ENCODE data around the gene GRIK1. TPM values are rescaled to one million over a fixed set of nuclear protein-coding genes. Genes with fewer than 3 reads are reported as not detected.

GRIK1 gene
- total RNA-seq, 1 donor from 2014 or later, result 0.39 TPM

GRCh38 chr21:29582855-29583254 is 356.9 kb downstream of the GRIK1 start:
- Mint-ChIP-seq H3K27me3 (ENCODE audit: unreplicated experiment) (no peaks in the 10 kb centered on the region), H3K9me3 (ENCODE audit: unreplicated experiment) (no peaks in the 10 kb centered on the region), H3K36me3 (ENCODE audit: unreplicated experiment) (no peaks in the 10 kb centered on the region), H3K4me1 (ENCODE audit: low read depth, unreplicated experiment) (peaks cover 17% of the 10 kb centered on the region), H3K4me3 (ENCODE audit: unreplicated experiment) (no peak overlapping the region), H3K27ac (ENCODE audit: unreplicated experiment) (no peak overlapping the region)
- no peak for DNase-seq
- TF ChIP-seq CTCF (IDR thresholded peaks at IDR 0.05; ENCODE audit: partially characterized antibody, unreplicated experiment), result no peak

DNA sequence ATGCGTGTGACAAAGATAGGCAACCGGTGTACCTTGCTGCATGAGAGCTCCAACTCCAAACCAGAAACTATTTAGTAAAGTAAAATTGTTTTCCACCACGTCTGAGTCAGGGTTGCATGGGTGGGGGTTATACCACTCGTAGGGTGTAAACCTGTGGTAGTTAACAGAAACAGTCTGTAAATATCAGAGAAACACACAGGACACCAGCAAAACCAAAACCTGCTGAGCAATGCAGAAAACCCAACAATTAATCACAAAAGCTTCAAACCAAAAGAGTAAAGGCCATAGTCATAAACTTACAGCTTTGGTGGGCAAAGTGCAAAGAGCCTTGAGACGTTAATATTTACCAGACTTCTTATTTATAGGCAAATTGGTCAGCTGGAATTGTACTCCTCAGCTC is 358.4 kb downstream of the GRIK1 start:
- TF ChIP-seq CTCF (IDR thresholded peaks at IDR 0.05; ENCODE audit: partially characterized antibody, unreplicated experiment), result no peak
- H3K27me3 Mint-ChIP-seq (ENCODE audit: unreplicated experiment), result no peaks in the 10 kb centered on the region
- no peaks in the 10 kb centered on the region for H3K9me3 Mint-ChIP-seq (ENCODE audit: unreplicated experiment)
- H3K4me3 Mint-ChIP-seq (ENCODE audit: unreplicated experiment), result no peak overlapping the region
- H3K36me3 Mint-ChIP-seq (ENCODE audit: unreplicated experiment), result no peaks in the 10 kb centered on the region
- DNase-seq, result no peak
- H3K27ac Mint-ChIP-seq (ENCODE audit: unreplicated experiment), result no peak overlapping the region
- H3K4me1 Mint-ChIP-seq (ENCODE audit: low read depth, unreplicated experiment), result peaks cover 17% of the 10 kb centered on the region

DNA sequence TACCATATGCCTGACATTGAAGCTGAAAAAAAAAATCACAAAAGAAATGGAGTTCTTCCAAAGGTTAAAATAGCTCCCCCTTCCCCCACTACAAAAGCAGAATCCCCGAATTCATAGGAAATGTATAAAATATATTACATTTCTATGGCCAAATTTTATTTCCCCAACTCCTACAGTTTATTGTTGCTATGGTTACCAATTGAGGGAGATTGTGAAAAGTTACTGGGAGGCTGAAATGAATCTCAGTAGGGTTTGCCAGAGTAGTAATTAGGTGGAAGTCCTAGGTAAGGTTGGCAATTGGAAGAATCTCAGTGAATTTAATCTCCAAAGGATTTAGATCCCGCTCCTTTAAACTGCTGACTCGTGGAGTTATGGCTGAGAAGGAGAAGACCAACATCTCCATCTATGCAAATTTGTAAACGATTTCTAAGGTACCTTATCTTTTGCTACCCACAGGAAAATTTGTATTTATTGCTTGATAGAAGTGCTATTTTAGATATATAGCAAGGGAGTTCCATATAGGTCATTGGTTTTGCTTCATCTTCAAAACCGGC is 359.0 kb downstream of the GRIK1 start:
- H3K27me3 Mint-ChIP-seq (ENCODE audit: unreplicated experiment), result no peaks in the 10 kb centered on the region
- H3K4me1 Mint-ChIP-seq (ENCODE audit: low read depth, unreplicated experiment), result peaks cover 17% of the 10 kb centered on the region

GRCh38 chr21:29578306-29578705 is 361.5 kb downstream of the GRIK1 start:
- H3K27me3 Mint-ChIP-seq (ENCODE audit: unreplicated experiment), result no peaks in the 10 kb centered on the region
- TF ChIP-seq CTCF (IDR thresholded peaks at IDR 0.05; ENCODE audit: partially characterized antibody, unreplicated experiment), result no peak

More for the DNA sequence above, 359.0 kb downstream of the GRIK1 start:
- Mint-ChIP-seq H3K27ac (ENCODE audit: unreplicated experiment) (no peak overlapping the region), H3K4me3 (ENCODE audit: unreplicated experiment) (no peak overlapping the region), H3K36me3 (ENCODE audit: unreplicated experiment) (no peaks in the 10 kb centered on the region), H3K9me3 (ENCODE audit: unreplicated experiment) (no peaks in the 10 kb centered on the region)
- DNase-seq, result no peak
- TF ChIP-seq CTCF (IDR thresholded peaks at IDR 0.05; ENCODE audit: partially characterized antibody, unreplicated experiment), result no peak

DNA sequence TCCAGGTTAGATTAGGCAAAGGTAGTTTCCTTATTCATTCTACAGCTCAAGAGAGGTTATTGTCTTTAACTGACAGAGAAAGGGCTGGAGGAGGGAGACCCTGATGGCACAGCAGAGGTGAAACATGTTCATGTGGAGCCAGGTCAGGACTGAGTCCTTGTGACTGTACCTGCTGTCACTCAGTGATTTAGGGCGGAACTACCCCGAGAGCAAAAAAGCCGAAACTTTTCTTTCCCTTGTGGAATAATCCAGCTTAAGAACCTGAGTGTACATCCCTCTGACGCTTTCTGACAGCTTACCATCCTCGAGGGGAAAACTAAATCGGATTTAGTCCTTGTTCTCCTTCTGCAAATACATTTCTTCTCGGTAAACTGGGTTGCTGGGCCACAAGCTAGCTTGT is 367.8 kb downstream of the GRIK1 start:
- no peaks in the 10 kb centered on the region for H3K4me1 Mint-ChIP-seq (ENCODE audit: low read depth, unreplicated experiment)
- no peak for TF ChIP-seq CTCF (IDR thresholded peaks at IDR 0.05; ENCODE audit: partially characterized antibody, unreplicated experiment)
- no peak overlapping the region for H3K27ac Mint-ChIP-seq (ENCODE audit: unreplicated experiment)
- no peaks in the 10 kb centered on the region for H3K9me3 Mint-ChIP-seq (ENCODE audit: unreplicated experiment)
- DNase-seq, result no peak
- H3K4me3 Mint-ChIP-seq (ENCODE audit: unreplicated experiment), result no peak overlapping the region
- no peaks in the 10 kb centered on the region for H3K36me3 Mint-ChIP-seq (ENCODE audit: unreplicated experiment)
- H3K27me3 Mint-ChIP-seq (ENCODE audit: unreplicated experiment), result no peaks in the 10 kb centered on the region

More at GRCh38 chr21:29578306-29578705, 361.5 kb downstream of the GRIK1 start:
- Mint-ChIP-seq H3K4me1 (ENCODE audit: low read depth, unreplicated experiment) (peaks cover 9% of the 10 kb centered on the region), H3K9me3 (ENCODE audit: unreplicated experiment) (no peaks in the 10 kb centered on the region), H3K27ac (ENCODE audit: unreplicated experiment) (no peak overlapping the region), H3K36me3 (ENCODE audit: unreplicated experiment) (no peaks in the 10 kb centered on the region), H3K4me3 (ENCODE audit: unreplicated experiment) (no peak overlapping the region)
- no peak for DNase-seq
